Ramos (cell line): ENCODE results near the gene YPEL4.

Experiments used
- in situ Hi-C: fragments of 300-500 bp; cut with MboI; formaldehyde crosslinking; loops from one replicate; pipeline ENCODE4 v1.14.3; 2022; ENCODE audit warnings: low sequenced_read_pairs; ENCODE audit not compliant: unreplicated experiment

The YPEL4 gene

GRCh38 chr11:57637626-57638004 lies 12.1 kb downstream of the YPEL4 start:
- in situ Hi-C loops = no loop called here

GRCh38 chr11:57635246-57635645 lies 14.5 kb downstream of the YPEL4 start:
- in situ Hi-C loops = no loop called here

GRCh38 chr11:57634311-57634710 lies 15.4 kb downstream of the YPEL4 start:
- in situ Hi-C loops = no loop called here

GRCh38 chr11:57633394-57634070 lies 16.2 kb downstream of the YPEL4 start:
- in situ Hi-C loops = no loop called here

GRCh38 chr11:57632116-57632515 lies 17.6 kb downstream of the YPEL4 start:
- in situ Hi-C loops = no loop called here

GRCh38 chr11:57630171-57630570 lies 19.5 kb downstream of the YPEL4 start:
- in situ Hi-C loops = no loop called here

- in situ Hi-C loops = no loop called here
These were observed 22.8 kb downstream of the YPEL4 start for GRCh38 chr11:57626895-57627294.

GRCh38 chr11:57624864-57625263 lies 24.8 kb downstream of the YPEL4 start:
- in situ Hi-C loops = no loop called here

GRCh38 chr11:57622263-57622662 lies 27.4 kb downstream of the YPEL4 start:
- in situ Hi-C loops = no loop called here

GRCh38 chr11:57620467-57620866 lies 29.2 kb downstream of the YPEL4 start:
- in situ Hi-C loops = no loop called here

- in situ Hi-C loops = no loop called here
These were observed 30.4 kb downstream of the YPEL4 start for GRCh38 chr11:57619331-57619730.

- in situ Hi-C loops = no loop called here
These were observed 31.3 kb downstream of the YPEL4 start for GRCh38 chr11:57618438-57618837.

GRCh38 chr11:57616595-57616994 lies 33.1 kb downstream of the YPEL4 start:
- in situ Hi-C loops = no loop called here

- in situ Hi-C loops = no loop called here
These were observed 34.4 kb downstream of the YPEL4 start for GRCh38 chr11:57615308-57615707.

- in situ Hi-C loops = no loop called here
These were observed 35.4 kb downstream of the YPEL4 start for GRCh38 chr11:57614234-57614772.

GRCh38 chr11:57610170-57610569 lies 39.5 kb downstream of the YPEL4 start:
- in situ Hi-C loops = no loop called here

- in situ Hi-C loops = no loop called here
These were observed 44.7 kb downstream of the YPEL4 start for GRCh38 chr11:57605028-57605420.

- in situ Hi-C loops = no loop called here
These were observed 45.2 kb downstream of the YPEL4 start for GRCh38 chr11:57604296-57605027.

- in situ Hi-C loops = no loop called here
These were observed 48.4 kb downstream of the YPEL4 start for GRCh38 chr11:57601297-57601696.

GRCh38 chr11:57599381-57599780 lies 50.3 kb downstream of the YPEL4 start:
- in situ Hi-C loops = no loop called here

- in situ Hi-C loops = no loop called here
These were observed 50.9 kb downstream of the YPEL4 start for GRCh38 chr11:57598831-57599155.
